ENCODE measurements around the gene ST8SIA6. TPM values are rescaled to one million over a fixed set of nuclear protein-coding genes. Genes with fewer than 3 reads are reported as not detected.

The ST8SIA6 gene
- total RNA-seq, 2 donors from 2014 or later, result 0.19 to 1.5 TPM

DNA sequence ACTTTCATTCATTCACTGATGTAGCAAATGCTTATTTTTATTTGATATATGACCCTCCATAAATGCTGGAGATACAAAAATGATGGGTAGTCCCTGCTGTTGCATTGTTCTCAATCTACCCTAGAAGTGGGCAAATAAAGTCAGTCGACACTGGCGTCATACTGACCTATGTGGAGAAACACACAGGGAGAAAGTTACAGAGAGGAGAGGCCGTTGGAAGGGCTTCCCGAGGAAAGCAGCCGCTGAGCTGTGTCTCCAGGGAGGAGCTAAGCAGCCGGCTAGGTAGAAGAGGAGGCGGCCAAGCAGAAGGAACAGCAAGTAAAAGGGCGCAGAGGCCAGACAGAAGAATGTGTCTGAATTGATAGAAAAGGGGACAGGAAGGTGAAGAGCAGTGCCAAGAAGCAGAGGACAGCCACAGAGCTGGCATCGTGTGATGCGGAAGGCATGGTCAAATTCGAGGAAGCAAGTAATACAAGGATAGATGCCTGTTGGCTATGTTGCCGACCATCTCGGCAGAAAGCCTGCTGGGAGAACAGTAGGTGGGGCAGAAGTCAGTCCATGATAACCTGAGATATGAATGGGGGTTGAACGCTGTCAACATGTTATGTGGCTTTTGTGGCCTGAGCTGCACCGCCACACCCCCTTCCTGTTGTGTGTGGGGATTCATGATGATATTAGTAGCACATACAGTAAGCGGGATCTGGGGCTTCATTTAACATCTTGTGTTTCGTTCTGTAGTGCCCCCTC is 25.9 kb downstream of the ST8SIA6 start:
- ATAC-seq (peak; percentile 83 to 94), DNase-seq (ENCODE audit: low spot score) (peak; percentile 75)
- H3K27me3 Mint-ChIP-seq, result no peaks in the 10 kb centered on the region
- no peaks in the 10 kb centered on the region for H3K36me3 Mint-ChIP-seq
- peak overlapping the region; percentile 75 for H3K27ac Mint-ChIP-seq
- H3K9me3 Mint-ChIP-seq, result no peaks in the 10 kb centered on the region
- peak overlapping the region; percentile 85 for H3K4me3 Mint-ChIP-seq
- H3K4me1 Mint-ChIP-seq (ENCODE audit: low read depth in 2 of 2), result peaks cover 68 to 77% of the 10 kb centered on the region in 2 donors

DNA sequence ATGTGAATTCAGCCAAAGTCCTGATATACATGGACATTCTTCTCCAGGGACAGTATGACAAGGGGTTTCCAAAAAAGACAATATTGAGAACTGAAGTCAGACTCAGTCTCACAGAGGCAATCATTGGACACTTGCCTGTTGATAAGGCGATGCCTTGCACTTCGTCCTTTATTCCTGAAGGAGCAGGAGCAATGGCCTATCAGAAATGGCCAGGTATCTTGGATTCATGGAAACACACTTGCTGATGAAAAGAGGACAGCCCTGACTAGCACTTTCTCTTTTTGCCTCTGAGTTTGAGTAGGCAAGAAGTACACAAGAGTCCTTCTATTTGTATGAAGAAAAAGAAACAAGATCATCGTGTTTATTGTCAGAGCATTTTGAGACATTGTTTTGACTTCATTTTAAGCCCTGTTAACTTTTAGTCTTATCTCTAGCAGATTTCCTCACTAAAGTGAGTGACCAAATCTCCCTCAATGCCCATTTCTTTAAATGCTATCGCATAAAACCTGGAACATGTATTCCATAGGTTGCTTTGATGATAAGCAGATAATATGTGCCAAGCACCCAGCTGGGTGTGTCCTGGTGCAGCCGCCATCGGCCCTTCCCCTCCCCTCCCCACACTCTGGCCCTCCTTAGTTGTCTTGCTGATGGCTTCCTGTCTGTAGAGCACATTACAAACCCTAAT is 26.6 kb downstream of the ST8SIA6 start:
- DNase-seq (ENCODE audit: low spot score), result no peak
- Mint-ChIP-seq H3K27ac (peak overlapping the region; percentile 75), H3K36me3 (no peaks in the 10 kb centered on the region), H3K4me3 (peak overlapping the region; percentile 85), H3K9me3 (no peaks in the 10 kb centered on the region), H3K27me3 (no peaks in the 10 kb centered on the region), H3K4me1 (ENCODE audit: low read depth in 2 of 2) (peaks cover 70 to 80% of the 10 kb centered on the region in 2 donors)
- ATAC-seq, result peak; percentile 38 to 43

DNA sequence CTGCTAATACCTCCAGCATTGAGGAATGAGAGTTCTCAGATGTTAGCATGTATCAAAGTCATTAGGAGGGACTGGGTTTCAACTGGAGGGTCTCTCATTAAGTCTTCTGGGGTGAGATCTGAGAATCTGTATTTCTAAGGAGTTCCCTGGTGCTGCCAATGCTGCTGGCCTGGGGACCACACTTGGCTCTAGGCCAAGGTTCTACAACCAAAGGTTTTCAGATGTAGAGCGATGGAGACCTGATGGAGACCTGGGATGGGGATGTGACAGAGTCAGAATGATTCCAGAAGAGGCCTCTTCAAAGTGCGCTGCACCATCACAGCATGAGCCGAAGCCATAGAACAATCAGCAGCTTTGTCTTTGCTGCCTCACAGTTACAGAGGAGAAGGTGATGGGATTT is 27.2 kb downstream of the ST8SIA6 start:
- Mint-ChIP-seq H3K36me3 (no peaks in the 10 kb centered on the region), H3K9me3 (no peaks in the 10 kb centered on the region), H3K4me1 (ENCODE audit: low read depth in 2 of 2) (peaks cover 70 to 78% of the 10 kb centered on the region in 2 donors), H3K4me3 (peak overlapping the region; percentile 85), H3K27ac (peak overlapping the region; percentile 30 to 75), H3K27me3 (no peaks in the 10 kb centered on the region)
- DNase-seq (ENCODE audit: low spot score) (no peak), ATAC-seq (no peak)

DNA sequence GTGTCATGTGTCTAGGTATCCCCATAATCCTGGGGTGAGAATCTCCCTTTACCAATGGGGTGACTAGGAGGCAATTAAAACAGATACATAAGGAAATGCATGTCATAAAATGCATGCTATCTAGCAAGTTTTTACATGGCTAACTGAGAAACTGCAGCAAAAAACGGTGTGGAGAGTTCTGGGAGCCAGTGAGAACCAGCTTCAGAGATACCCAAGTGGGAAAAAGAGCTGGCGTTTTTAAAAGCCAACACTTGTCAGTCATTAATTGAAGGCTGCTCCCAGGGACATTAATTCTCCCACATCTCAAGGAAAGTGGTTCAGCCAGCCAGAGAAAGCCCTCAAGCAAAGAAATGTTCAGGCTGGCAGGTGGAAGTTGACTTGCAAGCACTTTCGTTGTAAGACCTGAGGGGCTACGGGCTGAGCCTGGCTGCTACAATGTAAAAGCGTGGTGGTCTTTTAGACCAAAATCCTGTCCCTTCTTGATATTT is 28.1 kb downstream of the ST8SIA6 start:
- DNase-seq (ENCODE audit: low spot score), result no peak
- H3K36me3 Mint-ChIP-seq, result no peaks in the 10 kb centered on the region
- no peaks in the 10 kb centered on the region for H3K9me3 Mint-ChIP-seq
- peaks cover 62 to 70% of the 10 kb centered on the region in 2 donors for H3K4me1 Mint-ChIP-seq (ENCODE audit: low read depth in 2 of 2)
- H3K27me3 Mint-ChIP-seq, result no peaks in the 10 kb centered on the region
- no peak for ATAC-seq
- H3K4me3 Mint-ChIP-seq, result peak overlapping the region; percentile 26
- H3K27ac Mint-ChIP-seq, result peak overlapping the region; percentile 72 to 75

DNA sequence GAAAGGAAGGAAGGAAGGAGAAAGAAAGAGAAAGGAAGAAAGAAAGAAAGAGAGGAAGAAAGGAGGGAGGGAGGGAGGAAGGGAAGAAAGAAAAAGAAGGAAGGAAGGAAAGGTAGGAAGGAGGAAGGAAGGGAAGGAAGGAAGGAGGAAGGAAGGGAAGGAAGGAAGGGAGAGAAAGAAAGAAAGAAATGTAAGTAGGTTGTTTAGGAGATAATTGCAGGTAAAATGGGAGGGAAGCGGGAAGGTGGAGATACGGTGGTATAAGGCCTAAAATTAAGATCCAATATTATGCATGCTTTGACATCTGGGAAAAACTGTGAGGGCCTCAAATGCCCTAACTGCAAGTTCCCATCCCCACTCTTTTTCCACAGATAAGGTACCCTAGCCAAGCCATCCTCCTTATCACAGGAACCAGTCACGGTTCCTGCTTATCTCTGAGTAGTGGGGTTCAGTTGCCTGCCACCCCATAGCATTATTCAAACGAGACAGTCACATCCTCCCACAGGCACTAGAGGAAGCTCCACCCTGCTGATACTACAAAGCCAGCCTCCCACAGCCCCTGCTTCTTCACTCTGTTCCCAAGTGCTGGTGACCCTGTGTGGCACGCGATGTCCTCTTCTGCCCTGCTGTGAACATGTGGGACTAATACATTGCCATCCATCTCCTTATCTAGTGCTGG is 28.7 kb downstream of the ST8SIA6 start:
- no peaks in the 10 kb centered on the region for H3K9me3 Mint-ChIP-seq
- no peaks in the 10 kb centered on the region for H3K27me3 Mint-ChIP-seq
- H3K27ac Mint-ChIP-seq, result peak overlapping the region; percentile 58 to 72
- no peaks in the 10 kb centered on the region for H3K36me3 Mint-ChIP-seq
- peak in 1 of 2 donors; percentile 53 for ATAC-seq
- peaks cover 56 to 65% of the 10 kb centered on the region in 2 donors for H3K4me1 Mint-ChIP-seq (ENCODE audit: low read depth in 2 of 2)
- DNase-seq (ENCODE audit: low spot score), result no peak
- peak overlapping the region; percentile 26 for H3K4me3 Mint-ChIP-seq

DNA sequence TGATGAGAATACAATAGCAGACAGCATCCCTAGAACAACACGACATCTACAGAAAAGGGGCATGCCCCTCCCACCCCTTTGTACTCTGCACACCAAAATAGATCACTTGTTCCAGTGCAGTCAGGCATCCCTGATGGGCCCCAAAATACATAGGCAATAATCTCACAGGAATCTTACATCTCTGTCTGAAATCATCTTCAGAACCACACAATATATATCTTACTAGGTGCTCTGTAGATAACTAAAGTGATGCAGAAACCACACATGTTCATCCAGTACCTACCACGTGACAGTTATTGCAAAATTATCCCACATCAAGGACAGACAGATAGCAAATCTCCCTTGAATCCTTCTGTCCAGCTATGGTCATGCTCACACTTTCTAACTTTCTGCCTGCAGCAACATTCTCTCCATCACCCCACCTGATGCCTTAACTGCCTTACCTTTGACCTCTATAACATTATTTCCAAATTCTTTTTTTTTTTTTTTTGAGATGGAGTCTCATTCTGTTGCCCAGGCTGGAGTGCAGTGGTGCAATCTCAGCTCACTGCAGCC is 30.7 kb downstream of the ST8SIA6 start:
- Mint-ChIP-seq H3K4me1 (ENCODE audit: low read depth in 2 of 2) (peaks cover 38 to 46% of the 10 kb centered on the region in 2 donors), H3K36me3 (no peaks in the 10 kb centered on the region), H3K9me3 (no peaks in the 10 kb centered on the region), H3K27me3 (no peaks in the 10 kb centered on the region), H3K4me3 (no peak overlapping the region), H3K27ac (peak overlapping the region; percentile 9 to 19)
- DNase-seq (ENCODE audit: low spot score) (no peak), ATAC-seq (peak in 1 of 2 donors; percentile 45)

DNA sequence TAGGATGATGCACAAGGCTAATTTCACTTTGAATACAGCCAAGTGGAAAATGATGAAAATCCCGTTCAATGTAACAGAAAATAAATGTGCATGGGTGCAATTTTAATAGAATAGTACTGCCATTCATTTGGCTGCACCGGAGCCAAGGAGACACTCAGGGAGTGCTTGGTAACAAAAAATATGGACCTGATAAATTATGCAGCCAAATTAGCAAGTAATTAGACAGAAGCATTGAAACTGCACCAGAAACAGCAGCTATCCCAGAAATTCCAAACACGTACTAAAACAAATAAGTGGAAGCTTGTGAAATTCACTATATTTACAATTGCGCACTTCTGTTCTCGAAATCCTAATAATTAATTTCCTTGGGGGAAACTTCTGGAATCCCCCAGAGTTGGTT is 31.5 kb downstream of the ST8SIA6 start:
- Mint-ChIP-seq H3K9me3 (no peaks in the 10 kb centered on the region), H3K4me1 (ENCODE audit: low read depth in 2 of 2) (peaks cover 30 to 38% of the 10 kb centered on the region in 2 donors), H3K27me3 (no peaks in the 10 kb centered on the region), H3K4me3 (no peak overlapping the region), H3K27ac (peak overlapping the region in 1 of 2 donors; percentile 40), H3K36me3 (no peaks in the 10 kb centered on the region)
- DNase-seq (ENCODE audit: low spot score), result no peak
- ATAC-seq, result no peak

DNA sequence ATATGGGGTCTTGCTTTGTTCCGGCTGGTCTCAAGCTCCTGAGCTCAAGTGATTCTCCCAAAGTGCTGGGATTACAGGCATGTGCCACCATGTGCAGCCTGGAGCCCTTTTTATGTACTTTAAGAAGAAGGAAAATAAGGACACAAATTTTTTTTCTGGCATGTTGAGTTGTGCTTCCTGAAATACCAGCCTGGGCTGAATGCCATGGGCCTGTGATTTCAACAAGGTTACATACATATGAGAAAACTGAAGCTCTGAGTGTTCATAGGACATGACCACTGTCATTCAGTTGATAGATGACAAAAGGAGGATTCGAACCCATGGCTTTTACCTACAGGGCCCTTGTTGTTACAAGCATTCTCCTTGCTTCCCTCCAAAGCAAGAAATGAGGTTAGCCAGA is 36.1 kb downstream of the ST8SIA6 start:
- Mint-ChIP-seq H3K36me3 (no peaks in the 10 kb centered on the region), H3K27me3 (no peaks in the 10 kb centered on the region), H3K4me3 (no peak overlapping the region), H3K27ac (no peak overlapping the region), H3K4me1 (ENCODE audit: low read depth in 2 of 2) (peaks cover 2 to 12% of the 10 kb centered on the region in 2 donors), H3K9me3 (no peaks in the 10 kb centered on the region)
- ATAC-seq, result no peak
- no peak for DNase-seq (ENCODE audit: low spot score)

DNA sequence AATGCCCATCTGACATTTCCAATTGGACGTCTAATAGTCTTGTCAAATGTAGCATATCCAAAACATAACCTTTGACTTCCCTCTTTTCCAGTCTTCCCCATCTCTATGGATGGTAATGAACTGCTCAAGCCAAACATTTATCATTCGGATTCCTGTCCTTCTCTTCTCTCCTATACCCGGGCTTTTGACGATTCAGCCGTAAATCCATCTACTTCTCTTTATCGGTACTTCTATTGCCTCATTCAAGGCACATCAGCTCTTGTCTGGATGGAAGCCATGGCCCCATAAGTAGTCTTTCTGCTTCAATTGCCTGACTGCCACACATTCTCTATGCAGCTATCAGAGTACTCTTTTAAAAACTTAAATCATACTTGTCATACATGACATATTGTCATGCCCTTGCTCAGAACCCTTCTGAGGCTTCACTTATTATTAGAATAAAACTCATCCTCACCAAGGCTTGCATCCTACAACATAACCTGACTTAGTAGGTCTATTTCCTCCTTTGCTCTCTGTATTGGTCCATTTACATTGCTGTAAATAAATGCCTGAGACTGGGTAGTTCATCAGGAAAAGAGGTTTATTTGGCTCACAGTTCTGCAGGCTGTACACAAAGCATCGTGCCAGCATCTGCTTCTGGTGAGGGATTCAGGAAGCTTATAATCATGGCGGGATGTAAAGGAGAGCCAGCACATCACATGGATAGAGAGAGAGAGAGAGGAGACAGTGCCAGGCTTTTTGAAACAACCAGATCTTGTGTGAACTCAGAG is 37.8 kb downstream of the ST8SIA6 start:
- H3K4me3 Mint-ChIP-seq, result no peak overlapping the region
- DNase-seq (ENCODE audit: low spot score) (no peak), ATAC-seq (no peak)
- H3K9me3 Mint-ChIP-seq, result no peaks in the 10 kb centered on the region
- H3K27ac Mint-ChIP-seq, result peak overlapping the region in 1 of 2 donors; percentile 56
- no peaks in the 10 kb centered on the region for H3K36me3 Mint-ChIP-seq
- peaks cover 6 to 12% of the 10 kb centered on the region in 2 donors for H3K4me1 Mint-ChIP-seq (ENCODE audit: low read depth in 2 of 2)
- no peaks in the 10 kb centered on the region for H3K27me3 Mint-ChIP-seq

DNA sequence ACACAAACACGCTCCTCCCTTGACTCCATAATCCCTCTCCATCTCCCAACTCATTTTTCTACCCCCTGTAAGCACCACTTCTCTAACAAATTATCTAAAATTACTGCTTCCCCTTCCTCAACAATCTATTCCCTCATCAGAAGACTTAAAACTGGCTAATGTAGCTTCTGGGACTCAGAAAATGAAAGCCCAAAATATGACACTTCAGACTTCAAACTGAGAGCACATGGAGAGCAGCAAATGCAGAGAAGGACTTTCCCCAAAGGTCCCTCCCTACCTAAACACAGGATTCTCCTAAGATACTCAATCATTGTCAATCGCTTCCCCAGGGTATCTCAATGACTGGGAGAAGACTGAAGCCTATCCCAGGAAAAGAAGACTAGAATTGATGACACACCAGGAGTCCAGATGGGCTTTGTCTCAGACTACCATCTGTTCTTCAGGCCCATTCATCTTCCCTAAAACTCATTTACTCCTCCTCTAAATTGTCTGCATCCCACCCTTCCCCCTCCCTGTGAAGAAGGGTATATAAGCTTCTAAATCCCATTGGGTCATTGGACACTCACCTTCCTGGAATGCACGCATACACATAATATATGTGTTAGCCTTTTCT is 39.2 kb downstream of the ST8SIA6 start:
- no peak overlapping the region for H3K4me3 Mint-ChIP-seq
- ATAC-seq, result no peak
- H3K27ac Mint-ChIP-seq, result peak overlapping the region in 1 of 2 donors; percentile 1
- no peaks in the 10 kb centered on the region for H3K9me3 Mint-ChIP-seq
- peaks cover 6 to 12% of the 10 kb centered on the region in 2 donors for H3K4me1 Mint-ChIP-seq (ENCODE audit: low read depth in 2 of 2)
- H3K27me3 Mint-ChIP-seq, result no peaks in the 10 kb centered on the region
- no peak for DNase-seq (ENCODE audit: low spot score)
- H3K36me3 Mint-ChIP-seq, result no peaks in the 10 kb centered on the region

DNA sequence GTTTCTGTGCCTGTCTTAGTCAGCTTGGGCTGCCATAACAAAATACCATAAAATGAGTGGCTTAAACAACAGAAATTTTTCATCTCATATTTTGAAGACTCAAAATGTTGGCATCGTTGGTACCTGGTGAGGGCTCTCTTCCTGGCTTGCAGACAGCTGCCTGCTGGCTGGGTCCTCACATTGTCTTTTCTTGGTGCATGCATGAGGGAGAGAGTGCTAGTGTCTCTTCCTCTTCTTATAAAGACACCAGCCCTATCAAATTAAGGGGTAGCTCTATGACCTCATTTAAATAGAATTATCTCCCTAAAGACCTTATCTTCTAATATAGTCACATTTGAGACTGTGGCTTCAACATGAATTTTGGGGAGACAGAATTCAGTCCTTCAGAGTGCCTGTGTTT is 39.9 kb downstream of the ST8SIA6 start:
- Mint-ChIP-seq H3K4me1 (ENCODE audit: low read depth in 2 of 2) (peaks cover 11 to 12% of the 10 kb centered on the region in 2 donors), H3K27ac (peak overlapping the region in 1 of 2 donors; percentile 1), H3K9me3 (no peaks in the 10 kb centered on the region), H3K27me3 (no peaks in the 10 kb centered on the region), H3K4me3 (no peak overlapping the region), H3K36me3 (no peaks in the 10 kb centered on the region)
- DNase-seq (ENCODE audit: low spot score), result no peak
- ATAC-seq, result no peak

DNA sequence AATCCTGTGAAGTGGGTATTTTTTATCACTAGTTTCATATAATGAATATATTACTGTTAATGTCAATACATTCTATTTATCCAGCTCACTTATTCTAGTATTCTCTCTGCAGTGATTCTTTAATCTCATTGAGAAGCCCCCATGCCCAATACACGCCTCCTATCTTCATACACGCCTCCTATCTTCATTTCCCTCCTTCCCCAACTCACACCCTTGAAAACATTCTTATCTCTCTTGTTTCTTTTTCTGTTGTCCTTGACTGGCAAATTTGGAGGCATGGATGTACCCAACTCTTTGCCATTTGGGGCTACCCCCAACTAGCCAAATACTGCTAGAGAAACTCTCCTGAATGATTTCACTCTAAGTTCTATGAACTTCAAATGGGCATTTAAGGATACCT is 40.5 kb downstream of the ST8SIA6 start:
- no peak for DNase-seq (ENCODE audit: low spot score)
- no peaks in the 10 kb centered on the region for H3K9me3 Mint-ChIP-seq
- H3K4me1 Mint-ChIP-seq (ENCODE audit: low read depth in 2 of 2), result peaks cover 11 to 12% of the 10 kb centered on the region in 2 donors
- H3K27ac Mint-ChIP-seq, result no peak overlapping the region
- H3K4me3 Mint-ChIP-seq, result no peak overlapping the region
- ATAC-seq, result no peak
- H3K36me3 Mint-ChIP-seq, result no peaks in the 10 kb centered on the region
- H3K27me3 Mint-ChIP-seq, result no peaks in the 10 kb centered on the region

DNA sequence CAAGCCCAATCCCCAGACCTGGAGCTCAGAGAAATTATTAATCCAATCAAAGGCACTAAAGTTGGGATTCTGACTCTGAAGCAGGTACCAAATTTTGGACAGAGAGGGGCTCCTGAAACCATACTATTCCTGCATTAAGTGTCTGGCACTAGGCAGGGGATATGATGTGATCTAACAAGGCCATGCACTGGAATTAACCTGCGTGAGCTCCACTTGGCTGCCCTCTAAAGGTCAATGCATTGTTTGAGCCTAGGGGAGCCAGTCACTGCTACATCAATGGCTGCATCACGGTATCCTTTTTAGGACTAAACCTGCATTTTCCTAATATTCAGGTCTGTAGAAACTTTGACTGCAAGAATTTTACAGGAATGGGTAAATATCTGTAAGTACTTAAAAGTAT is 42.1 kb downstream of the ST8SIA6 start:
- Mint-ChIP-seq H3K4me1 (ENCODE audit: low read depth in 2 of 2) (peaks cover 11 to 12% of the 10 kb centered on the region in 2 donors), H3K36me3 (no peaks in the 10 kb centered on the region), H3K27me3 (no peaks in the 10 kb centered on the region), H3K4me3 (no peak overlapping the region), H3K27ac (no peak overlapping the region), H3K9me3 (no peaks in the 10 kb centered on the region)
- DNase-seq (ENCODE audit: low spot score) (no peak), ATAC-seq (no peak)
